ENCODE measurements around the gene UCHL5. TPM values are rescaled to one million over a fixed set of nuclear protein-coding genes. Genes with fewer than 3 reads are reported as not detected.
"Not testable (repeated sequence)": the region's sequence is repeated elsewhere in the genome, so short reads cannot be mapped to it uniquely, and the experiment has no call there.

Gene UCHL5
- polyA plus RNA-seq, 10 donors = 33.3 to 46.8 (median 38.1) TPM

- DNase-seq = no peak
Observed at GRCh38 chr1:193069748-193070385, 10.7 kb upstream of the UCHL5 start.

GRCh38 chr1:193068013-193068412, 8.9 kb upstream of the UCHL5 start:
- no peak for DNase-seq

GRCh38 chr1:193066606-193067005, 7.4 kb upstream of the UCHL5 start:
- no peak for DNase-seq

GRCh38 chr1:193065954-193066353, 6.8 kb upstream of the UCHL5 start:
- no peak for DNase-seq

- DNase-seq = no peak
Observed at GRCh38 chr1:193062698-193063463, 3.7 kb upstream of the UCHL5 start.

GRCh38 chr1:193060938-193061337, 1.8 kb upstream of the UCHL5 start:
- peak in 2 of 3 donors; percentile 4 to 21 for DNase-seq

- peak in 1 of 3 donors; percentile 5 for DNase-seq
Observed at GRCh38 chr1:193060406-193060805, 1.2 kb upstream of the UCHL5 start.

GRCh38 chr1:193060115-193060403, 899 bp upstream of the UCHL5 start:
- no peak for DNase-seq

- DNase-seq = peak; percentile 19 to 77 (median 48)
Observed at GRCh38 chr1:193058529-193059281, 455 bp downstream of the UCHL5 start.

- no peak for DNase-seq
Observed at GRCh38 chr1:193054169-193054675, 4.9 kb downstream of the UCHL5 start.

- DNase-seq = not testable (repeated sequence)
Observed at GRCh38 chr1:193048913-193049312, 10.2 kb downstream of the UCHL5 start.

- no peak for DNase-seq
Observed at GRCh38 chr1:193042766-193043691, 16.1 kb downstream of the UCHL5 start.

- no peak for DNase-seq
Observed at GRCh38 chr1:193040011-193040410, 19.1 kb downstream of the UCHL5 start.

GRCh38 chr1:193036337-193037047, 22.7 kb downstream of the UCHL5 start:
- no peak for DNase-seq

- no peak for DNase-seq
Observed at GRCh38 chr1:193033610-193034009, 25.6 kb downstream of the UCHL5 start.

GRCh38 chr1:193032643-193033427, 26.3 kb downstream of the UCHL5 start:
- not testable (repeated sequence) for DNase-seq

GRCh38 chr1:193031431-193031830, 27.7 kb downstream of the UCHL5 start:
- no peak for DNase-seq

- no peak for DNase-seq
Observed at GRCh38 chr1:193030280-193030679, 28.9 kb downstream of the UCHL5 start.

- no peak for DNase-seq
Observed at GRCh38 chr1:193025218-193025617, 33.9 kb downstream of the UCHL5 start.

- peak; percentile 38 to 61 (median 42) for DNase-seq
Observed at GRCh38 chr1:193019442-193020026, 39.6 kb downstream of the UCHL5 start.

All from muscle of back (tissue), 11 donors.